HG03103 (cell line): Measurements from ENCODE around the gene PDGFC.

ENCODE experiments used
- ATAC-seq: cut with Tn5 transposase; IDR thresholded peaks from one replicate; pipeline ENCODE4 v1.9.1; 2021; ENCODE audit warnings: low read depth; ENCODE audit not compliant: unreplicated experiment

Gene PDGFC

DNA sequence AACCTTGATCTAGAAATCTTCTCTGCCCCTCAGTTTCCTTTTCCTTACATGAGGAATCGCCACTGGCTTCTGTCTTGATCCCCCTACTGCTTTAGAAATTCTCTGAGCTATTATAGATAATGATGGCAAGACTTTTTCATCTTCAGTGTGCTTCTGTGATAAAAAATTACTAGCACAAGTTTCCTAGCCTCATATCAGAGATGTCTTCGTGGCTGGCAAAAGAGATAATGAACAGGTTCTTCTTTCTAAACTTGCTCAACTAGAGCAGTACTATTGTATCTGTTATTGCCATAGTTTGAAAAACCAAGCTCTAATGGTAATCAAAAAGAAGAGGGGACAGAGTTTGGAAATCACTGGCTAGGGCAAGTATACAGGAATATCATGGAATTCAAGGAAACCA is 4.1 kb upstream of the PDGFC start:
- ATAC-seq = no peak

DNA sequence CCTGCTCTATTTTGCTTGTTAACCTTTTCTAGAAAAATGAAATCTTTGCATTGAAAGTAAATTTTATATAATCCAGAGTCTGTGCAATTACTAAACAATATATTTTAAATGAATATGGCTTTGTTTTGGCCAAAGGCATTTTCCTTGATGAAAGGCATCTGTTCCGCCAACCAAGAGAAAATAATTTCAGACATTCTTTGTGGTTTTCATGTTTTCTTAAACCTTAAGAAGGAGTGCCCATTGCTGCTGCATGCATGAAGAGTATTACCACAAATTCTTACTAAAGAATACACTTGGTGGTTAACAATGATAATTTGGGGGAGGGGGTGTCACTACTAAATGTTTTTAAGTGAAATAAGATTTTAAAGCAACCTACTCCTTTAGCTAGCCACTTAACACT is 2.7 kb upstream of the PDGFC start:
- ATAC-seq = no peak

DNA sequence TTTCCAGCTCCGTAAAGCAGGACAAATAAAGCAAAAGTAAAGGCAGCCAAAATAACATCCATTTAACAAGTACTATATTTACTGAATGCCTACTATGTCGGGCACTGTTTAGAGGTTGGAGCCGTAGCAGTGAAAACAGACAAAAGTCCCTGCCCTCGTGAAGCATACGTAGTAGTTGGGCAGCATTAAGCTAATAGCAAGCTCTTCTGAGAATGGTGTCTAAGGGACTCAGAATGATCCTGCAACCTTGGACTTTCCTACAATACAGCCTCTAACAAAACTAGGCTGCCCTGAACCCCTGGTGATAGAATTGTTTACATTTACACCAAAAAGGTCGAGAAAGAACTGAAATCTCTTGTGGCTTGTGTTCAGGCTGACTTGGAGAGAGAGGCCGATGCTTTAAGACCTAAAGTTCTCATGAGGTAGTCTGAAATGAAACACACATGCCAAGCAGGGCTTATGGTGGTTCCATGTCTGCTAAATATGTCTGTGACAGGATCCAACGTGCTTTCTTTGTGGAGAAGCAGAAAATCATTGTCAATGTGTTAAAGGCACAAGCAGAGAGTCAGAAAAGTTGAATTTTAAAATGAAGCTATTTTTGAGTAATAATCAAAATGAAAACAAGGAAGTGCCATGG is 898 bp upstream of the PDGFC start:
- no peak for ATAC-seq

DNA sequence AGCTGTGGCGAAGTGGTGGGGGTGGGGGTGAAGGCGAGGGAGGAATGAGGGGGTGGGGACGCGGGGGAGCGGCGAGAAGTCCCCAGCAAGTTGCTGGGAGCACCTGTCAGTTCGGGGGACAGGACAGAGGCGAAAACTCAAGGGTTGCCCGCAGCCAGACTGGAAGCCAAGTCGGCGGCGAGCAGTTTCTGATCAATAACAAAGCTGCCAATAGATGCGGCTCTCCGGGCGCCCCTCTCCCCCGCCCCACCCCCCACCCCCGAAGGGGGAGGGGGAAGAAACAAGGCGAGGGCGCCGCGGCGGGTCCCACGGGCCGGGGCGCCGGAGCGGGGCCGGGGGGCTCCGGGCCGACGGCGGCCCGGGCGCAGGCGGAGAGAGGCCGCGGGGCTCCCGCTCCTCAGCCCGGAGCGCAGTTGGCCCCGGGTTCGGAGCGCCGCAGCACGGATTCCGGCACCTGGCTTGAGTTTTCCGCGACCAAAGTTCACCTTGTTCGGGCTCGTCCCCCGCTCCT is 379 bp downstream of the PDGFC start:
- no peak for ATAC-seq

DNA sequence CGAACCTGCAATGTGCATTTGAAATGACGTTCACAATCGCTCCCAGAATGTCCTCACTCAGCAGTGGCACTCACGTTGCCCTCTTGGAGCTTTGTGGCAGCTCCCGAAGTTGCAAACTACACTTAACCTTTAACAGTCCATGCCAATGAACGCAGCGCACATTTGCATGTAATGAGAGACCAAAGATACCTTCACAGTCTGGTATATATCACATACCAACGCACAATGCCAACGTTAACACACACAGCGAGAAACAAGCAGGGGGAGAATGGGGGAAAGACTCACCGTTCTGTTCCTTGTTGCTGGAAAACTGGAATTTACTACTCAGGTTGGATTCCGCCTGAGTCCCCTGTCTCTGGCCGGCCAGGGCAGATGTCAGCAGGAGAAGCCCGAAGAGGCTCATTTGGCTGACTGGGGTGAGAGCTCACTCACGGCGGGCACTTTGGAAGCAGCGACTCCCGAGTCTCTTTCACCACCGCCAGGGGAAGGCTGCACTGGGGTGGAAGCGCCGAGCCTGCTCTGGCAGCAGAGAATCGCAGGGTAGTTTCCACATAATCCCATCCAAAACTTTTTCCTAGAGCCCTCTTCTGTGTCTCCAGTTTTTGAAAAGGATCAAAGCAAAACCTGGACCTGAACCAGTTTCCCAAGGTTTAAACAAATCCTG is 966 bp downstream of the PDGFC start:
- no peak for ATAC-seq

DNA sequence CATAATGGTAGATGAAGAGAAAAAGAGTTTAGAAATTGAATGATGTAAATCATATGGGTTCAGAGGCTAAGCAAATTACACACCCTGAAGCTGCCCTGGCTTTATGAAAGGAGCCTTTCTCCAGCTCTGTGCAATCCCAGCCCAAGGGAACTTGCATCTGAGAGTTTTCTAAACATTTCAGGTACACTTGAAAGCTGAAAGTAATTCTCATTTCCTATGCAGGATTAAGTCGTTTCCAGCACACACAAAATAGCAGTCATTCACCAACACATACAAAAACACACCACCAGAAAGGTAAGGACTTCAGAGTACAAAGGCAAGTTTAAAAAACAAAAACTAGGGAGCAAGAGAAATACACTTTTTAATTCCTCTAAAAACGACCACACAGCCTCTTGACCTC is 1.7 kb downstream of the PDGFC start:
- ATAC-seq = no peak

DNA sequence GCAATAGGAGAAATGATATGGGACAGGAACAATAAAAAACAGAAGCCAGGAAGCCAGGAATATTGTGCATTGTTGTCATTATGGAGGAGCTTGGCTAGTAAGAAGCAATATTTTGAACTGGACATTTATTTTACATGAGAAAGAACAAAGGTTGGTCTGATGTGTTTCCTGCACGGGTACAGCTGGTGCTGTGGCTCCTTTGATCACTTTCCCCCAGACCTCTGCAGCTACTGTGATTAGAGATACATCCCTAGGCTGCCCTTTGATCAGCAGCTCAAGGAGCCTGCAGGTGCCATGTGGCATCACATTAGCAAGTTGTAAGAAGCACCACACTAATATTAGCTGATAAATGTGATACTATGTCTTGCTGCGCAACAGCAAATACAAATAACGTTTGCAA is 2.5 kb downstream of the PDGFC start:
- no peak for ATAC-seq

DNA sequence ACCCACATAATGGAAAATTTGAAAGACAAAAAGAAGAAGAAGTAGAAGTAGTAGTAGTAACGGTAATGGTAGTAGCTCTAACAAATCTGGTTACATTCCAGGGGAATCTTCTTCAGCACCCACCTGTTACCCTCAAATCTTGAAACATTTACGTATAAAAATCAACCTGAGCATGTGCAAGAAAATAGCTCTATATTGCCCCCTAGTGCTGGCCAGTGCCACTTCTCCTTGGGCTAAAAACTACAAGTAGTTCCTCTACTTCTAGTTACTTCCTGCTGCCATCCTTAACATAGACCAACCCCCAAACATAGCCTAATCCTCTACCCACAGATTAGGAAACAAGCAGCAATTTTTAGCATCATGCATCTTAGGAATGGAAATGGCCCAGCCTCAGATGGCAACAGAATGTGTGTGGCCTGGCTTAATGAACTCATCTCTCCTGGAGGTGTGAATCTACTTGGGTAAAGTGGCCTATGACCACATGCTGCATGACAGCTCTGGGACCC is 3.1 kb downstream of the PDGFC start:
- peak; percentile 67 for ATAC-seq

DNA sequence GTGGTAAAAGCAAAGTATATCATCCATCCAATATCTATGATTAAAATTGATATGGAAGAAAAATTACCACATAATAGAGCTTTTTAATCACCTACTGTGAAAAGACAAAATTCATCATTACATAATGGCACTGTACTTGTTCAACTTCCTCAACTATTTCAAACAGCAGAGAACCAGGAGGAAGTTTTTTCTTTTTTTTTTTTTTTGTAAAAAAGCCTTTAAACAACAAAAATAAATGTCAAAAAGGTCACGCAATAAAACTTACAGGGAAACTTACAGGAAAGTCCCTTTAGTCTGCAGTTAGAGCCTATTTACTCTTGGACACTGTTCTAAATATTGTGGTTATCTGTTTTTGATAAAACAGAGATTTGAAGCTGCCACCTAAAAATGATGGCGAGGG is 4.8 kb downstream of the PDGFC start:
- ATAC-seq = no peak

DNA sequence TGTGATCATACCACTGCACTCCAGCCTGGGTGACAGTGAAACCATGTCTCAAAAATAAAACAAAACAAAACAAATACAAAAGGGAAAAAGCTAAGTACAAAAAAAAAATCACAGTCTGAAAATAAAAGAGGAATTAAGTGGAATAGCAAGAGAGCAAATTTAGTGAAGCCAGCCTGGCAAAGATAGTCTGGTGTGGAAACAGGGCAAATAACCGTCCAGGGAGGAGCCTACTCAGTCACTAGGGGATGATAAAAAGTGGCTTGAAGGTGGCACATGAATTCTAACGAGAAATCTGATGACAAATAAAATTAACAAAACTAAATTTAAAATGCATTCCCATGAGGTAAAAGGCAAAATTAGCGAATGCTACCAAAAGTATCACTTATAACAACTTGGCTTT is 8.2 kb downstream of the PDGFC start:
- no peak for ATAC-seq

DNA sequence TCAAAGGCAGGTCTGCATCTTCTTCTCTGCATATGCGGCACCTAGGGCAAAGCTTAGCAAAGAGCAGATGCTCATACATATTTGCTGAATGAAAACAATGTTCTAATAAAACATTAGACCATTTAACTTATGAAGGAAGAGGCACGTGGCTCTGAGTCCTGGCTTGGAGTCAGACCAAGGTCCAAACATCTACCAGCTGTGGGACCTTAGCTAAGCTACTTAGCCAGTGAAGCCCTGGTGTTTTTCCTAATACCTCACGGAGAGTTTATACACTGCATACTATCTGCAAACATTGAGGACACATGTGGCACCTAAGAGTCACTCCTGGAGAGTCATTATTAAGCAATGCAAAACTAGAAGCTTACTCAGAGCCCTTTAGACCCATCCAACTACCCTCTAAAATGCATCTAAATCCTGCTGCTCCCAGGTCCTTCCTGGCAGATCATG is 9.0 kb downstream of the PDGFC start:
- ATAC-seq = no peak

DNA sequence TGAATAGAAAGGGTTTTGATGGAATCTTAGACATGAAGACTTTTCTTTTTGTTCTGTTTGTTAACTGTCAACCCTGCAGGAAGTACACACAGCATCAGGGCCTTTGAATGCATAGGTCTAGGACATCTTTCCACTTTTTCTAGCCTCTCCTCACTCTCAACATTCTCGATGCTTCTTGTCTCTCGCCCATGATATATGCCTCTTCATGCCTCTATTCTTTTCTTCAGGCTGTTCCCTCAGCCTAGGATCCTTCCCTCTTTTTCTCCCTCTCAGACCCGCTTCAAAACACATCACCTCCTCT is 9.6 kb downstream of the PDGFC start:
- no peak for ATAC-seq

DNA sequence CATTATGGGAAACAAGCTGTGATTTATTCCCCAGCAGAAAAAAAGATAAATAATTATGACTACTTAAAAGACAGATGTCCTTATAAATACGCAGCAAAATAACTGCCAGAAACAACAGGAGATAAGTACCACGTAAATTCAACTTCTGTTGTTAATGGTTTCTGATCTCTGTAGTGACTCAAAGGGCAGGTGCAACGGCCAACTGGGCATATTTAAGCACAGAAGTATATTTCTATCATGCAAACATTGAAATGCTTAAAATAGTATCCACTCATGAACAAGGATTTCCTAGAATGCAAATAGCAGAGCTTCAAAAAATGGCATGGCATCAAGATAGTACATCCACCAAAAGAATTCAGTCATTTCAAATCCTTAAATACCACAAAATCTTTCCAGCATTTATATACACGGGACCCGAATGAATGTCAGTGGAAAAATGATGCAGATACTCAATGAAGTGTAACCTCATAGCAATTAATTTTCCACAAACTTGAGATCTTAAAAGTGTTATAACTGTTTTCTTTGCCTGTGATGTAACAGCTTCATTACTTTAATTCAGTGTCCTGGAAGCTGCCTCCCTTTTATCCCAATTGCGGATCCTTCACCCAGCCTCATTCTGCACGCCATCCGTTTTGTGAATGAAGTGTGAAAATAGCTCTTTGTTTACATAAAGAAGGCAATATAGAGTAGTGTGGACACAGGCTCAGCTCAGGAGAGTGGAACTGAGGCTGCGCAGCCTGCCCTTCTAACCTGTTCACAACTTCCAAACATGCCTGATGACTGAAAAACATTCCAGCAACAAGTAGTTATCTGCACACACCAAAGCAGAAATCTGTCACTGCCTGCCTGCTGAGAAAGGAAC is 10.2 kb downstream of the PDGFC start:
- ATAC-seq = no peak

DNA sequence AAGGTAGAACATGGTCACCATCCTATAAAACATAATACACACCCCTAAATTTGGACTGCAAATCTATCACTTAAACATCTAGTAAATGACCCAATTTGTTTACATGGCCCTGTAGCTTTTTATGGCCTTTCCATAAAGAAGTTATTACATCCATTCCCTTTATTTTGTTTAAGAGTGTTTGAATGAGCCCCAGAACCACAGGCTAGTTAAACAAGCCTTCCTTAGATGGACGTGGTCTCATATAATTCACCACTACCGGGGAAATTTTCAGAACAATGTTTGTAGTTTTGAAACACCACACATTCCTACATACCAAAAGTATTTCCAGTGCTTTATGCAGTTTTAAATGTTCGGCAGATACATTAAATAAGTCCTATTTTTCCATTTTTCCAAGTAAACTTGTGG is 12.3 kb downstream of the PDGFC start:
- no peak for ATAC-seq

DNA sequence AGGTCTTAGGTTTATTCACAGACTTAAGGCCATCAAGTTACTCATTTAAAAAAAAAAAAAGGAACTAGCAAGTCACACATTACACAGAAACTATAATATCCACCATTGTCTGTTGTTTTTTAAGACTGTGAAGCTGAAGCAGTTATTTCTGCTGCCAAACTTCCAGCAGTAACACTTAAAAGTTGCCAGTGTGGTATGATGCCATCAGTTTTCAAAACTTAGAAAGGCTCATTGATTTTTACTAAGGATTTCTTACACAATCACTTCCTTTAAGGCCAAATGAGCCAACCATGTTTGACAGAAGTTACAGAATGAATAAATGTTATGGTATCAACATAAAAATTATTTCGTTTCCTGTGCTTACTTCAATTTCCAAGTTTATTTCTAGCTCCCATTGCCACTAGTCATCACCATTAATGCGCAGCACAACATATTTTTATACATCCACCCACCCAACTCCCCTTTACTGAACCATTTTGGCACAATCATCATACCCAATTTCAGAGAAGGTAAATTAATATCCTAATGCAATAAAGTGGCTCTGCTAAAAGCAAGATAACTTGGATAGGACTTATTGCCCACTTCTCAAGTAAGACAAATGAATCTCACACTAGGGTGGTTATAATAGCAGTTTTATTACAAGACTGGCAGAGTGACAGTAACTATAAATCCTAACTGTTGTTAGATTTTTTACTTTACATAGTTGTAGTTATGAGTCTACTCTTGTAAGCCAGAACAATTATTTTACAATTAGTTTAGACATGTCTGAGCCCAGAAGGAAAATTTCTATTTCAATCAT is 13.1 kb downstream of the PDGFC start:
- ATAC-seq = no peak

DNA sequence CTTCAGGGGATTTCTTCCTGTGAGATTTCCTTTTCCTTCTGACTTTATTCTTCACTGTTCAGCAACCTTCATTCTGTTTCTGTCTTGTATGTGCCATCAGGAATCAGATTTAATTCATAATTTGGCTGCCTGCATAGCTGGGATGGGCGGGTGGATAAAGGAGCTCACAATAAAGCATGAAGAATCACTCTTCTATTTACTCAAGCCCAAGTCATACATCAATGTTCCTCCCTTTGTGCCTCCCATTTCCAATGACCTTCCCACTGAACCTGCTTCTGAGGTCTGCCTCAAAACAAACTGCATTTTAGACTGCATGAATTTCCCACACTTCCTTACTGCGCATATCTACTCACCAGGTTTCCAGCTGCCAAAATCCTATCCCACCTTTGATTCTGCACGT is 14.0 kb downstream of the PDGFC start:
- no peak for ATAC-seq

DNA sequence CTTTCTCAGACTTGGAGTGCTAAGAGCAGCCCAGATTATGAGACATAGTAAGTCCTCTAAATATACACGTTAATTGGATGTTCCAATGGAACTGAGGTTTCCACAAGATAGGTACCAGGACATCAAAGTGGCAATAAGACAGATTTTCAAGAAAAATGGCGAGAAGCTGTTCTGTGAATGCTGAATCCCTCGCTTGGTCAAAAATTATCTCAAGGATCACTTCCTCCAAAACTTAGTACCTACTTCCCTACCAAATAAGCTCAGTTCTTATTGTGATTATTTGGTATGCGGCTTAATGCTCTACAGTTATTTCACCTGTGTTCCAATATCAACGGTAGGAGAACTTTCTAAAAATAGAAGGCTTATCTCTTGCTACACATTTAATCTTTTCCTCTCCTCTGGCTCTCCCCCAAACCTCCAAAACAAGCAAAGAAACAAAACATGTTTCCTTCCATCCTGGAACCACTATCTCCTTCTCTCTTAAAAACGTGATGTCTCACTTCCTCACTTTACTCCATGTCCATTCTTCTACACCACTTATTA is 14.7 kb downstream of the PDGFC start:
- no peak for ATAC-seq

DNA sequence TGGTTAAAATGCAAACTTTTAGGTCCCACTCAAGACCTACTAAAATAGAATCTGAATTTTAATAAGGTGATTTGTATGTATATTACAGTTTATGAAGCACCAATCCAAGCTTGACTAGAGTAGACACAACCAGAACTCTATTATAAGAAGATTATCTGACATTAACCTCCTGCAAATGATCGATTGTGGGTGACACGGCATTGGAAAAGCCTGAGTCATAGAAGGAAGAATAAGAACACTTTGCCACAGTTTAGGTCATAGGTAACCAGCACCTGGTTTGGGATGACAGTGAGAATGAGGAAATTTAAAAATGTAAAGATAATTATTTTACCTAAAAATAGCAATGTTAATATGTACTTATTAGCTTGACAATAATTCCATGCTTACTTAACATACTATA is 15.2 kb downstream of the PDGFC start:
- no peak for ATAC-seq

DNA sequence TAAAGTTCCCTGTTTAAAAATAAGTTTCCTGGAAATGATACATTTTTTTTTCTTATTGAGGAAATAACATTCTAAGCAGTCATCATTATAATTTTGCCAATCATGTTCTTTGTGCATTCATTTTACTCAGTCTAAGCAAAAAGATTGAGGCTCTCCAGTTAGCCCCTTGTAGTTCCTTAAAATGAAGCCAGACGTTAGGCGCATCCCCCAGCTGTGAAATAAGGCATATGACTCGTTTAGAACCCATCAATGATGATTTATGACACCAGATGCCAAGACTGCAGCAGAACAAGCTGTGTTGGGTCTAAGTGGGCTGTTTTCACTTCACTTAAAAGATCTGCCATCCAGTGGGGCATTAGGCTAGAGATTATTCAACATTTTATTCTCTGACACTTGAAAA is 17.0 kb downstream of the PDGFC start:
- ATAC-seq = no peak

DNA sequence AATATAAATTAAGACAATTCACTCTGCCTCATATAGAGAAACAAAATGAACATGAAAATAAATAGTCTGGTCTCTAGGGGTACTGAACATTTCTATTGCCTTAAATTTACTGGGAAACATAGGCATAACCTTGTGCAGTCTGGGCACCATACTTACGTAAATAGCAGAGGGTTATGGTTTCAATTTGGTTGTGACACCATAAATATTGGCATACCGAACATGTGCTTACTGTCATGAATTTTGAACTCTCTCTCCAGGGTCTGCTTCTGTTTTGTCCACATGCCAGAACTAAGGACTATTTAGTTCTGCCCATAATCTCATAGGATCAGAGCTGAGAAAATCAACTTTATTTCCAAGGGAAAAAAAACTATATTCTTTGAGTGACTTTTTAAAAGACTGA is 17.6 kb downstream of the PDGFC start:
- ATAC-seq = no peak
